ENCODE data around the gene ENPP5. TPM values are rescaled to one million over a fixed set of nuclear protein-coding genes. Genes with fewer than 3 reads are reported as not detected.

Gene ENPP5
- polyA plus RNA-seq, 1 donor (not counting 4 experiments of a cell fraction or from before 2014, with no cell fraction given): 0.07 TPM

DNA sequence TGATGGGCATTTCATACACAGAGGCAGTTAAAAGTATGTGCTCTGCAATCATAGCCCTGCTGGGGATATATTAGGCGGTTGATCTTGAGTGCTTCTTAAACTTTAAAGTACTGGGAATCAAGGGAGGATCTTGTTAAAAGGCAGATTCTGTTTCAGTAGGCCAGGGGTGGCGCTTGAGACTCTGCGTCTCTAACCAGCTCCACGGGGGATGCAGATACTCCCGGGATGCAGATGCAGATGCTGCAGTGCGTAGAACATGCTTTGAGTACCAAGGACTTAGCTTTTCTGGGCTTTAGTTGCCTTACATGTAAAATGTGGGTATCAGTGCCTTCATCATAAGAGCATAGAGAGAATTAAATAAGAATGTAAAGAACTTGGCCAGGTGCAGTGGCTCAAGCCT is 44.4 kb upstream of the ENPP5 start:
- Histone ChIP-seq H3K4me1 (ENCODE audit: control insufficient read depth, extremely low read depth, insufficient read depth, low read length) (no peaks in the 10 kb centered on the region), H3K36me3 (ENCODE audit: control insufficient read depth in 2 of 2, extremely low read depth in 1 of 2, insufficient read depth in 2 of 2, low read length in 2 of 2) (no peaks in the 10 kb centered on the region), H3K4me2 (ENCODE audit: control insufficient read depth, extremely low read depth, insufficient read depth, low read depth, low read length) (no peak overlapping the region), H3K27ac (ENCODE audit: control insufficient read depth, insufficient read depth, low read length) (no peak overlapping the region), H3K9me3 (ENCODE audit: control insufficient read depth, low read depth, low read length) (no peaks in the 10 kb centered on the region), H4K20me1 (ENCODE audit: control insufficient read depth, extremely low read depth, insufficient read depth, low read length) (no peaks in the 10 kb centered on the region), H3K27me3 (ENCODE audit: control insufficient read depth, extremely low read depth, insufficient read depth, low read length) (no peaks in the 10 kb centered on the region), H3K9me1 (ENCODE audit: control insufficient read depth, extremely low read depth, insufficient read depth, low read length) (no peaks in the 10 kb centered on the region), H3K79me2 (ENCODE audit: control insufficient read depth, insufficient read depth, low read length) (no peaks in the 10 kb centered on the region), H2AFZ (ENCODE audit: control insufficient read depth, low read length) (no peak overlapping the region), H3K9ac (ENCODE audit: control insufficient read depth, extremely low read depth, insufficient read depth, low read length) (no peak overlapping the region), H3K4me3 (ENCODE audit: control insufficient read depth in 2 of 3, extremely low read depth in 1 of 3, insufficient read depth in 2 of 3, low read depth in 1 of 3, low read length in 3 of 3) (no peak overlapping the region)
- no peak for DNase-seq (ENCODE audit: low read depth, low spot score)
- FAIRE-seq: no peak
- TF ChIP-seq, protein P1, sequence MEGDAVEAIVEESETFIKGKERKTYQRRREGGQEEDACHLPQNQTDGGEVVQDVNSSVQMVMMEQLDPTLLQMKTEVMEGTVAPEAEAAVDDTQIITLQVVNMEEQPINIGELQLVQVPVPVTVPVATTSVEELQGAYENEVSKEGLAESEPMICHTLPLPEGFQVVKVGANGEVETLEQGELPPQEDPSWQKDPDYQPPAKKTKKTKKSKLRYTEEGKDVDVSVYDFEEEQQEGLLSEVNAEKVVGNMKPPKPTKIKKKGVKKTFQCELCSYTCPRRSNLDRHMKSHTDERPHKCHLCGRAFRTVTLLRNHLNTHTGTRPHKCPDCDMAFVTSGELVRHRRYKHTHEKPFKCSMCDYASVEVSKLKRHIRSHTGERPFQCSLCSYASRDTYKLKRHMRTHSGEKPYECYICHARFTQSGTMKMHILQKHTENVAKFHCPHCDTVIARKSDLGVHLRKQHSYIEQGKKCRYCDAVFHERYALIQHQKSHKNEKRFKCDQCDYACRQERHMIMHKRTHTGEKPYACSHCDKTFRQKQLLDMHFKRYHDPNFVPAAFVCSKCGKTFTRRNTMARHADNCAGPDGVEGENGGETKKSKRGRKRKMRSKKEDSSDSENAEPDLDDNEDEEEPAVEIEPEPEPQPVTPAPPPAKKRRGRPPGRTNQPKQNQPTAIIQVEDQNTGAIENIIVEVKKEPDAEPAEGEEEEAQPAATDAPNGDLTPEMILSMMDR (optimal IDR thresholded peaks at IDR 0.05 in 1 of 3, IDR thresholded peaks at IDR 0.05 in 1 of 3, conservative IDR thresholded peaks at IDR 0.05 in 1 of 3; ENCODE audit: extremely low read depth in 1 of 3, insufficient read depth in 2 of 3, low read length in 3 of 3): no peak
- no peak for TF ChIP-seq EZH2 (IDR thresholded peaks at IDR 0.05; ENCODE audit: low read length)
- dilution Hi-C loops (cut with MboI; ENCODE audit: extremely low pct_ligation_motif_present, low sequenced_read_pairs): no loop called here

DNA sequence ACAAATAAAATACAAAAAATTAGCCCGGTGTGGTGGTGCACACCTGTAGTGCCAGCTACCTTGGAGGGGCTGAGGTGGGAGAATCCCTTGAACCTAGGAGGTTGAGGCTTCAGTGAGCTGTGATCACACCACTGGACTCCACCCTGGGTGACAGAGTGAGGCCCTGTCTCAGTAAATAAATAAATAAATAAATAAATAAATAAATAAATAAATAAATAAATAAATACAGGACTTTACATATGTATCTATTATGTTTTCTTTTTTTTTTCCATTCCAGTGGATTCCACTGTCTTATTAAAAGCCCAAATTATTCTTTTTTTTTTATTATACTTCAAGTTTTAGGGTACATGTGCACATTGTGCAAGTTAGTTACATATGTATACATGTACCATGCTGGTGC is 41.1 kb upstream of the ENPP5 start:
- no peak for FAIRE-seq
- TF ChIP-seq EZH2 (IDR thresholded peaks at IDR 0.05; ENCODE audit: low read length): no peak
- TF ChIP-seq, protein P1 (optimal IDR thresholded peaks at IDR 0.05 in 1 of 3, IDR thresholded peaks at IDR 0.05 in 1 of 3, conservative IDR thresholded peaks at IDR 0.05 in 1 of 3; ENCODE audit: extremely low read depth in 1 of 3, insufficient read depth in 2 of 3, low read length in 3 of 3): no peak
- H3K4me1 ChIP-seq (ENCODE audit: control insufficient read depth, extremely low read depth, insufficient read depth, low read length): no peaks in the 10 kb centered on the region
- no peaks in the 10 kb centered on the region for H3K9me3 ChIP-seq (ENCODE audit: control insufficient read depth, low read depth, low read length)
- no peak overlapping the region for H3K9ac ChIP-seq (ENCODE audit: control insufficient read depth, extremely low read depth, insufficient read depth, low read length)
- no peak overlapping the region for H3K27ac ChIP-seq (ENCODE audit: control insufficient read depth, insufficient read depth, low read length)
- H3K36me3 ChIP-seq (ENCODE audit: control insufficient read depth in 2 of 2, extremely low read depth in 1 of 2, insufficient read depth in 2 of 2, low read length in 2 of 2): no peaks in the 10 kb centered on the region
- H2AFZ ChIP-seq (ENCODE audit: control insufficient read depth, low read length): no peak overlapping the region
- DNase-seq (ENCODE audit: low read depth, low spot score): no peak
- H3K79me2 ChIP-seq (ENCODE audit: control insufficient read depth, insufficient read depth, low read length): no peaks in the 10 kb centered on the region
- dilution Hi-C loops (cut with MboI; ENCODE audit: extremely low pct_ligation_motif_present, low sequenced_read_pairs): no loop called here
- H3K4me2 ChIP-seq (ENCODE audit: control insufficient read depth, extremely low read depth, insufficient read depth, low read depth, low read length): no peak overlapping the region
- no peaks in the 10 kb centered on the region for H4K20me1 ChIP-seq (ENCODE audit: control insufficient read depth, extremely low read depth, insufficient read depth, low read length)
- H3K27me3 ChIP-seq (ENCODE audit: control insufficient read depth, extremely low read depth, insufficient read depth, low read length): no peaks in the 10 kb centered on the region
- H3K9me1 ChIP-seq (ENCODE audit: control insufficient read depth, extremely low read depth, insufficient read depth, low read length): no peaks in the 10 kb centered on the region
- H3K4me3 ChIP-seq (ENCODE audit: control insufficient read depth in 2 of 3, extremely low read depth in 1 of 3, insufficient read depth in 2 of 3, low read depth in 1 of 3, low read length in 3 of 3): no peak overlapping the region
